Lower lobe of right lung (tissue), 2 donors: ENCODE measurements around the gene DENND5B. TPM values are rescaled to one million over a fixed set of nuclear protein-coding genes. Genes with fewer than 3 reads are reported as not detected.

ENCODE experiments used
- ATAC-seq, 2 donors: fragments of 200-7000 bp; cut with Tn5 transposase; one replicate each; pipeline ENCODE4 v1.9.1; 2020 to 2022; ENCODE audit warnings: mild to moderate bottlenecking in 2 of 2, moderate library complexity in 2 of 2
- DNase-seq: peaks from one replicate; pipeline ENCODE4 v3.0.0-alpha.2; 2020
- H3K27ac ChIP-seq: fragments of 200-600 bp; one replicate; pipeline ENCODE4 v1.8.0; 2022
- H3K27me3 ChIP-seq: fragments of 200-600 bp; one replicate; pipeline ENCODE4 v1.8.0; 2022; ENCODE audit warnings: low read depth
- H3K36me3 ChIP-seq: fragments of 200-600 bp; one replicate; pipeline ENCODE4 v1.8.0; 2022; ENCODE audit warnings: mild to moderate bottlenecking
- H3K4me1 ChIP-seq: fragments of 200-600 bp; one replicate; pipeline ENCODE4 v1.8.0; 2022
- H3K4me3 ChIP-seq: fragments of 200-600 bp; one replicate; pipeline ENCODE4 v1.8.0; 2022; ENCODE audit warnings: mild to moderate bottlenecking
- H3K9me3 ChIP-seq: fragments of 200-600 bp; one replicate; pipeline ENCODE4 v1.8.0; 2022
- CTCF ChIP-seq: fragments of 200-600 bp; IDR thresholded peaks from one replicate; pipeline ENCODE4 v1.8.0; 2022; ENCODE audit warnings: antibody characterized with exemption, mild to moderate bottlenecking
- intact Hi-C: fragments of 100-400 bp; cut with DNase I; formaldehyde crosslinking; loops from one replicate; pipeline ENCODE4 v1.11.0; 2022
- total RNA-seq: library from RNA; stranded (reverse); fragmentation: NEBNext Ultra II Directional; extraction: Animal tissue kit (Norgen Biotek cat#: 25700); gene quantifications from one replicate; pipeline ENCODE4 v1.2.1, GENCODE V29; 2021
- donor health status: DM: no; HTN: yes; CAD: no; lungs with severe emphysema.

DENND5B gene
- total RNA-seq, 1 donor from 2014 or later: 6.0 TPM

DNA sequence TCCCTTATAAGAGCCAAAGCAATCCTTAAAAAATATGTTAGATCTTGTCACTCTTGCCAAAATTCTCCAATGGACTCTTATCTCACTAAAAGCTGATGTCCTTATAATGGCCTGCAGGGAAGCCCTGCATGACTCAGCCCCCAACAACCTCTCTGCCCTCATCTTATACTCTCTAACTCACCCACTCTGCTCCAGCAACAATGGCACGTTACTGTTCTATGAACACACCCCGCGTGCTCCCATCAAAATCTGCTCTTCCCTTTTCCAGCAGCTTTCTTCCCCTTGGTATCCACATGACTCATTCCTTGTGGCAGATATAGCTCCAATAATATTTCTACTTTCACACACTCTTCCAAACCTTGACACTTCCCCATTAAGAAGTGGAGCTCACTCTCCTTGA is 108.1 kb downstream of the DENND5B start:
- no peak for TF ChIP-seq CTCF
- ATAC-seq: no peak
- intact Hi-C loops: no loop called here

GRCh38 chr12:31481415-31481814 is 109.5 kb downstream of the DENND5B start:
- Histone ChIP-seq H3K27me3 (no peaks in the 10 kb centered on the region), H3K4me1 (no peaks in the 10 kb centered on the region), H3K4me3 (no peak overlapping the region), H3K36me3 (no peaks in the 10 kb centered on the region), H3K27ac (no peak overlapping the region), H3K9me3 (no peaks in the 10 kb centered on the region)
- intact Hi-C loops: no loop called here
- TF ChIP-seq CTCF: no peak
- no peak for DNase-seq
- ATAC-seq: no peak

More for the DNA sequence above, 108.1 kb downstream of the DENND5B start:
- no peaks in the 10 kb centered on the region for H3K27me3 ChIP-seq
- H3K9me3 ChIP-seq: no peaks in the 10 kb centered on the region
- H3K27ac ChIP-seq: no peak overlapping the region
- no peaks in the 10 kb centered on the region for H3K4me1 ChIP-seq
- H3K4me3 ChIP-seq: no peak overlapping the region
- no peak for DNase-seq
- no peaks in the 10 kb centered on the region for H3K36me3 ChIP-seq

DNA sequence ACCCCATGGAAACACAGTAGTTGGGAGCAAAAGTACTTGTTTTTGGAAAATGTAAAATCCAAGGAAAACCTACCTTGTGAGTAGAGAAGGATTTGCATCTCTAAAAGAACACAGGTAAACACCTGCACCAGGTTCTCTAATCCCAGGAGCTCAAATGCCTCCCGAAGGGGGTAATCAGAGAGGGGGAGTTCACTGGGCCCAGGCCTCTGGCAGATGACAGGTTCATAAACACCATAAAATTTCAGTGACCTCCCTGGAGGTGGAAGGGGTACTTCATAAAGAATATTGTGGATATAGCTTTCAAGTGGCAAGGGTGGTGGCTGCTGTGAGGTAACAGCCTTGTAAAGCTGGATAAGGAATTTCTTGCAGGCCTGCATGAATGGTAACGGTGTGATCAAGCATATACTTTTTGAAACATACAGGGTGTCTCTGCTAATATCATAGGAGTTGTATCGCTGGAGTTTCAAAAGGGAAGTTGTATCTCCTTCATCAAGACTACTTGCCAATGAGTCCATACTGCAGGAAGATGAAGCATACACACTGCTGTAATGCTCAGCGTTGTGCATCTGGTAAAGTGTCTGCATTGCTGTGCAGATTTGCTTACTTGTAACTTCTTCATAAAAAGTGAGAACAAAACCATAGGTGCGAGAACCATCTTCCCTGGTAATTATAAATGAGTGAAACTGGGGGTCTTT is 111.3 kb downstream of the DENND5B start:
- intact Hi-C loops: no loop called here
- ATAC-seq (no peak), DNase-seq (no peak)
- Histone ChIP-seq H3K27ac (no peak overlapping the region), H3K36me3 (no peaks in the 10 kb centered on the region), H3K4me3 (no peak overlapping the region), H3K9me3 (no peaks in the 10 kb centered on the region), H3K4me1 (no peaks in the 10 kb centered on the region), H3K27me3 (no peaks in the 10 kb centered on the region)
- TF ChIP-seq CTCF: no peak

GRCh38 chr12:31478898-31479297 is 112.0 kb downstream of the DENND5B start:
- ATAC-seq: no peak
- Histone ChIP-seq H3K27ac (no peak overlapping the region), H3K36me3 (no peaks in the 10 kb centered on the region), H3K27me3 (no peaks in the 10 kb centered on the region), H3K4me1 (no peaks in the 10 kb centered on the region), H3K4me3 (no peak overlapping the region), H3K9me3 (no peaks in the 10 kb centered on the region)
- TF ChIP-seq CTCF: no peak
- no peak for DNase-seq
- intact Hi-C loops: no loop called here

- intact Hi-C loops: no loop called here
- no peak for TF ChIP-seq CTCF
- Histone ChIP-seq H3K4me1 (no peaks in the 10 kb centered on the region), H3K9me3 (no peaks in the 10 kb centered on the region), H3K27me3 (no peaks in the 10 kb centered on the region), H3K4me3 (no peak overlapping the region), H3K36me3 (no peaks in the 10 kb centered on the region), H3K27ac (no peak overlapping the region)
- DNase-seq (no peak), ATAC-seq (no peak)
Observed at GRCh38 chr12:31478425-31478824, 112.5 kb downstream of the DENND5B start.
